COLO668 (cell line): ENCODE results near the gene PROB1.
"Not testable (repeated sequence)": the region's sequence is repeated elsewhere in the genome, so short reads cannot be mapped to it uniquely, and the experiment has no call there.

ENCODE experiments used
- DNase-seq: peaks from one replicate; lab custom pipeline; 2025; ENCODE audit not compliant: unreplicated experiment; lab: John Stamatoyannopoulos, UW

PROB1 gene, protein sequence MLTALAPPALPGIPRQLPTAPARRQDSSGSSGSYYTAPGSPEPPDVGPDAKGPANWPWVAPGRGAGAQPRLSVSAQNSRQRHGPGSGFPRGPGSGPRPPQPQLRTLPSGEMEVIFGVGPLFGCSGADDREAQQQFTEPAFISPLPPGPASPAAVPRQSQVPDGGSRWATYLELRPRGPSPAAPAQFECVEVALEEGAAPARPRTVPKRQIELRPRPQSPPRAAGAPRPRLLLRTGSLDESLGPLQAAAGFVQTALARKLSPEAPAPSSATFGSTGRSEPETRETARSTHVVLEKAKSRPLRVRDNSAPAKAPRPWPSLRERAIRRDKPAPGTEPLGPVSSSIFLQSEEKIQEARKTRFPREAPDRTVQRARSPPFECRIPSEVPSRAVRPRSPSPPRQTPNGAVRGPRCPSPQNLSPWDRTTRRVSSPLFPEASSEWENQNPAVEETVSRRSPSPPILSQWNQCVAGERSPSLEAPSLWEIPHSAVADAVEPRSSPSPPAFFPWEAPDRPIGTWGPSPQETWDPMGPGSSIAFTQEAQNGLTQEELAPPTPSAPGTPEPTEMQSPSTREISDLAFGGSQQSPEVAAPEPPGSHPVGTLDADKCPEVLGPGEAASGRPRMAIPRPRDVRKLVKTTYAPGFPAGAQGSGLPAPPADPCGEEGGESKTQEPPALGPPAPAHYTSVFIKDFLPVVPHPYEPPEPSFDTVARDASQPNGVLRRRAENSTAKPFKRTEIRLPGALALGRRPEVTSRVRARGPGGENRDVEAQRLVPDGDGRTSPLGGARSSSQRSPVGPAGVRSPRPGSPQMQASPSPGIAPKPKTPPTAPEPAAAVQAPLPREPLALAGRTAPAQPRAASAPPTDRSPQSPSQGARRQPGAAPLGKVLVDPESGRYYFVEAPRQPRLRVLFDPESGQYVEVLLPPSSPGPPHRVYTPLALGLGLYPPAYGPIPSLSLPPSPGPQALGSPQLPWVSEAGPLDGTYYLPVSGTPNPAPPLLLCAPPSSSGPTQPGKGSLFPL

DNA sequence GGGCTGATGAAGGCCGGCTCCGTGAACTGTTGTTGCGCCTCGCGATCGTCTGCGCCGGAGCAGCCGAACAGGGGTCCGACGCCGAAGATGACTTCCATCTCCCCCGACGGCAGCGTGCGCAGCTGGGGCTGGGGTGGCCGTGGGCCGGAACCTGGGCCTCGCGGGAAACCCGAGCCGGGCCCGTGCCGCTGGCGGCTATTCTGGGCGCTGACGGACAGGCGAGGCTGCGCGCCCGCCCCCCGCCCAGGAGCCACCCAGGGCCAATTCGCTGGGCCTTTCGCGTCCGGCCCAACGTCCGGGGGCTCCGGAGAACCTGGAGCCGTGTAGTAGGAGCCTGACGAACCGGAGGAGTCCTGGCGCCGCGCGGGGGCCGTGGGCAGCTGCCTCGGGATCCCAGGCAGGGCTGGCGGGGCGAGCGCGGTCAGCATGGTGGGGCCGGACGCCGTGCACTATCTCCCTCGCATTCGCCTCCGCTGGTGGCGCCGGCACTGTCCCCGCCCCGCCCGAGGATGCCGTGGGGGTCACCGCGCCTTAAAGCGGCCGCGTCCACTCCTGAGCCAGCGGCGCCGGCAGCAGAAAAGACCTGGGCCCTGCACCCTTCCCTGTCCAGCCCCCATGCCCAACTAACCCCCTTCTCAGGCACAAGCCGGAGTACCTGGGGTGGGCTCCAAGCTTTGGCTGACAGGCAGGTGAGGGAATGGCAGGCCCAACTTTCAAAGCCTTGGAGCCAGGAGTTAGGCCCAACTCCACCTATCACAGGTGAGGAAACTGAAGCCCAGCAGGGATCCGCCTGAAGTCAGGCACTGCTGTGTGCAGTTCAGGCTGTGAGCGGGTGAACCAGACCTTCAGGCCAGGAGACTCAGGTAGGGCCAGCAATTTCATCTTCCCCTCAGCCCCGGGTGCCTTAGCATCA is at the start of gene PROB1:
PROB1 (minus strand) TSS at position 451 of the 913 bp plus-strand sequence; CDS start at position 428, 23 bp downstream.
- no peak for DNase-seq

DNA sequence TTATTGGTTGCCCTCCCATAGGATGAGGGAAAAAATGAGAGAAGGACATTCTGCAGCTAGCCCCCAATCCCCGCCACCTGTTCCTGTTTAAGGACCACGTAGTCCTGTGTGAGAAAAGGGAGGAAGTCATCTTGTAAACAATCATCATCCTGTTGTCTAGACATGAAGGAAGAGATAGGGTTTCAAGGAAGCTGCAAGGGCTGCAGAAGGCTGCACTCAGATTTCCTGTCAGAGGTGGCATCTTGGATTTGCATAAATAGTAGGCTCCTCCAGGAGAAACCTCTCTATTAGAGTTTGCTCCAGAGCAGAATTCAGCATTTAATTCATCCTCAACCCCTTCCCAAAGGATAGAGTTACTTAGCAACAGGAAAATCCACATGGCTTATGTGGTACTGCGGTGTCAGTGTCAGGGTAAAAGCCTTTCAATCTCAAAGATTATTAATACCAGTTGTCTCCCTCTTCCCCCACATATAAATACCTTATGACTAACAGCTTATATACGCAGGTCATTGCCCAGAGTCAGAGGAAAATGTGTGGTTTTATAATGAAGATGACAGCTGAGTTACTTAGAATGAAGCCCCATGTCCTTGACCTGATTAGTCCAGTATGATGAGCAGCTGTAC is 49.0 kb upstream of the PROB1 start:
- no peak for DNase-seq

DNA sequence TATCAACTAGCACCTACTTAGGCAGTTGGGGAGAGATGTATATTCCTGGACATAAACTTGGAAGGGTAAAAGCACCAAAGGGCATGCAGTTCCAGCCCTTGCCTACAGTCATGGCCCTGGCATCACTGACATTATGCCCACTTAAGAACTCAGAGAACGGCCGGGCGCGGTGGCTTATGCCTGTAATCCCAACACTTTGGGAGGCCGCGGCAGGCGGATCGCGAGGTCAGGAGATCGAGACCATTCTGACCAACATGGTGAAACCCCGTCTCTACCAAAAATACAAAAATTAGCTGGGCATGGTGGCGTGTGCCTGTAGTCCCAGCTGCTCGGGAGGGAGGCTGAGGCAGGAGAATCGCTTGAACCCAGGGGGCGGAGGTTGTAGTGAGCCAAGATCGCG is 45.5 kb upstream of the PROB1 start:
- DNase-seq, result not testable (repeated sequence)

GRCh38 chr5:139439013-139439903 is 44.4 kb upstream of the PROB1 start, which contains the start of gene DNAJC18:
DNAJC18 (minus strand) TSS chr5:139439525; CDS start chr5:139439445, 80 bp downstream.
- peak; percentile 81 for DNase-seq

GRCh38 chr5:139438707-139439012 is 43.8 kb upstream of the PROB1 start:
- DNase-seq, result no peak

GRCh38 chr5:139435676-139436075 is 40.8 kb upstream of the PROB1 start:
- no peak for DNase-seq

DNA sequence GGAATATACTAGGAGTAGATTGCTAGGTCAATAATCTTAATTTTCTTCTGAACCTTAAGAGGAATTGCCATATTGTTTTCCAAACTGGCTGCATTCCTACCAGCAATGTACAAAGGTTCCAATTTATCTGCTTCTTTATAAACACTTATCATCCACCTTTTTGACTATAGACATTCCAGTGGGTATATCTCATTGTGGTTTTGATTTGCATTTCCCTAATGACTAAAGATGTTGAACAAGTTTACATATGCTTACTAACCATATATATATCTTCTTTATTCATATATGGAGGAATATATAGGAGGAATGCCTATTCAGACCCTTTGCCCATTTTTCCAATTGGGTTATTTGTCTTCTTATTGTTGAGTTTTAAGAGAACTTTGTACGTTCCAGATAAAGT is 36.8 kb upstream of the PROB1 start:
- DNase-seq, result no peak

DNA sequence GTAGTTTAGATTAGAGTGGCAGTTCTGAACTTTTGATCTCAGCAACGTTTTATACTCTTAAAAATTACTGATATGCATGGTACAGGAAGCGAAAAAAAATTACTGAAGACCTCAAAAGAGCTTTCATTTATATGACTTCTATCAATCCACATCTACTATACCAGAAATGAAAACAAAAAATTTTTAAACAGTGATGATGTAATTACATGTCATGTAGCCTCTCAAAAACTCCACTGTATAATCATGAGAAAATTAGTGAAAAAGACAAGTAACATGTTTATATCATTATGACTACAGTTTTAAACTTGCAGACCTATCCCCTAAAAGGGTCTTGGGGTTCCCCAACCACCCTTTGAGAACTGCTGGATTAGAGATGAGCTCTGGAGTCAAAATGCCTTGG is 35.1 kb upstream of the PROB1 start:
- no peak for DNase-seq

DNA sequence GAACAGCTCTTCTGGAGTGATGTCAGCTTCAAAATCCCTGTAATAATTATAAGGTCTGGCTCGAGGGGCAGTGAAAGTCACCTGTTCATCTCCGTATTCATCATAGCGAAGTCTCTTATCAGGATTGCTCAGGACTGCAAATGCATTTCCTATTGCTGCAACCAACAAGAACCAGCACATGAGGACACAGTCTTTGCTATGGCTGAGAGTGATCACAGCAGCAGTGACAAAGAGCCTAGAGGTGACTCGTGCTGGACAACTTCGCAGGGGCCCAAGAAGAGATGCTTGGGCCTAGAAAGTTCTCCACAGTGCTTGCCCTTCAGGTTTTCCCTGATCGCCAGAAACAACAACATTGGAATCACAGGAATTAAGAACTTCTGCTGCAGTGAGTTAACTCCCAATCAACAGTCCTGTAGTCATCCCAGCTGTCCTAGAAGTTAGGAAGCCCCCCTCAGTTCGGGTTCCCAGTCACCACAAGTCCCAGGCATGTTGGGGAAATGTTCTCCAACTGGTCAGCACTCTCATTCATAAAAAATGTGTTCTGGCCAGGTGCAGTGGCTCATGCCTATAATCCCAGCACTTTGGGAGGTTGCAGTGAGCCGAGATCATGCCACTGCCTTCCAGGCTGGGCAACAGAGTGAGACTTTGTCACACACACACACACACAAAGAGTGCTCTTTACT is 31.4 kb upstream of the PROB1 start:
- DNase-seq, result no peak

DNA sequence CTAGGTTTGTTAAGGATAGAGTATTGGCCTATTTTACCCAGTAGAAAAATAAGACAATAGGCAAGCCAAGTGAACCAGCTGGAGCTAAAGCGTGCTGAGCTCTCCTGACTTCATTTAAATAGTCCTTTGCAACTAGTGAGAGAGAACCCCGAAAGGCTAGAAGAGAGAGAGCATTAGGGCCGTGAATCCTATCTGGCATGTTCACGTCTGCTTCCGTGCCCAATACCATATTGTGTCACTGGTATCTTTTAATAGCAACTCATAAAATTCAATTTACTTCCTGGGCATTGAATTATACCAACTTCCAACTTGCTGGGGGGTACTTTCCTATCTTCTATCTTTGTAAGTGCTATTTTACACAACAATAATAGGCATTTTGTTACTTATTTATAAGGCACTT is 30.6 kb upstream of the PROB1 start:
- DNase-seq, result no peak

- peak; percentile 17 for DNase-seq
Measured at GRCh38 chr5:139422307-139422893, 27.5 kb upstream of the PROB1 start.

- DNase-seq, result no peak
Measured at GRCh38 chr5:139419226-139420192, 24.6 kb upstream of the PROB1 start.

DNA sequence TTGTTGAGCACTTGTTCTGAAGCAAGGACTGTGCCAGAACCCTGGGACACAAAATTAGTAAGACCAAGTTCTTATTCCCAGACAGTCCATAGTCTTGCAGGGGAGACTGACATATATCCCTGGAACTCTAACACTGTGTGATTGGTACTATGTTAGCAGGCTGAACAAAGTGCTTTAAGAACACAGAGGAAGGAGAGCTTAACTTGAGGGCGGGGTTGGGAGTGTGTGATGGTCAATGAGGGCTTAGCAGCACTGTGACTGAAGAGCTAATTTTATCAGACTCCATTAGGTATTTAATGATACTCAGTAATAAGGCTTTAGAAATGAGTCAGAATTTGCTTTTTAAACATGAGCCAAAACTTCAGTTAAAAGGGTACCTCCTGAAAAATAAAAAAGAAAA is 23.9 kb upstream of the PROB1 start:
- DNase-seq, result no peak

DNA sequence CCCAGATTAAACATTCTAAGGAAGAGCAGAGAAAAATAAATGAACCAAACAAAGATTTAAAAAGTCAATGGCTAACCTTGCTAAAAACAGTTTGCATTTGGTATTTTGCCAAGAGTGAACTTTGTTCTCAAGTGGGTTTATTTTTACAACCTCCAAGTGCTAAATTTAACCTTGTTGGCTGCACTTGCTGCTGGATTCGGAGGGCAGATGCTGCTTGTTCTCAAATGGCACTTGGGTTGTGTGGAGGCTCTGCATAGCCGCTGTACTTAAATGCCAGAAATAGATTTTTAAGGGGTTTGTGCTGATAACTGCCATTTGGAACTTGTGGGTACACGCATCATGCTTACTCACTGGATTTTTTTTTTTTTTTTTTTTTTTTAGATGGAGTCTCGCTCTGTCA is 22.3 kb upstream of the PROB1 start:
- no peak for DNase-seq

DNA sequence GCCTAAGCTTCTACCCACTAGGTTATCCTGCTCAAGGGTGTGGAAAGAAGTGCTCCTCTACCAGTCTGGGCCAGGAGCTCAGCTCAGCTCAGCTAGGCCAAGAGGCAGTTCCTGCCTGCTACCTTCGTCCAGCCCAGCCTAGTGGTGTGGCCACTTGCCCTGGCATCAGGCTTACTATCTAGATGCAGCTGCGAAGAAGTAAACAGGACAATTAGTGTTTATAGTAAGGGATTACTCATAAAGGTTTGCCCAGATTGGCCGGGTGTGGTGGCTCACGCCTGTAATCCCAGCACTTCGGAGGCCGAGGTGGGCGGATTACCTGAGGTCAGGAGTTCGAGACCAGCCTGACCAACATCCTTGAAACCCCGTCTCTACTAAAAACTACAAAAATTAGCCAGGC is 21.7 kb upstream of the PROB1 start:
- DNase-seq, result no peak

DNA sequence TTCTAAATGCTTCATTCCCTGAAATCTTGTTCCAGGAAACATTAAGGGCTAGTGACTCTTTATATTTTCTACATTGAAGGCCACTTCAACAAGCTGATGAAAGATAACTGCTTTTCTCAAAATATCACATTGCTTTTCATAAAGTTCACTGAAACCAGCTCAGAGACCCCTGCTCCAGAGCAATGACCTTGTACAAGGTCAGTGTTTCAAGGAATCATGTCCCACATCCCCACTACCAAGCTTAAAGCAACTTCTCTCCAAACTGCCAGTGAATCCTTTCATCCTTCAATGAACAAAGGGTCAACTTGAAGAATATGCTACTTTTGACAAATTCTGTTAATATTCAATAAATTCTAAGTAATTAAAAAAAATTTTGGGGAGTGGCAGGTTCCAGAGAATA is 21.0 kb upstream of the PROB1 start:
- no peak for DNase-seq

DNA sequence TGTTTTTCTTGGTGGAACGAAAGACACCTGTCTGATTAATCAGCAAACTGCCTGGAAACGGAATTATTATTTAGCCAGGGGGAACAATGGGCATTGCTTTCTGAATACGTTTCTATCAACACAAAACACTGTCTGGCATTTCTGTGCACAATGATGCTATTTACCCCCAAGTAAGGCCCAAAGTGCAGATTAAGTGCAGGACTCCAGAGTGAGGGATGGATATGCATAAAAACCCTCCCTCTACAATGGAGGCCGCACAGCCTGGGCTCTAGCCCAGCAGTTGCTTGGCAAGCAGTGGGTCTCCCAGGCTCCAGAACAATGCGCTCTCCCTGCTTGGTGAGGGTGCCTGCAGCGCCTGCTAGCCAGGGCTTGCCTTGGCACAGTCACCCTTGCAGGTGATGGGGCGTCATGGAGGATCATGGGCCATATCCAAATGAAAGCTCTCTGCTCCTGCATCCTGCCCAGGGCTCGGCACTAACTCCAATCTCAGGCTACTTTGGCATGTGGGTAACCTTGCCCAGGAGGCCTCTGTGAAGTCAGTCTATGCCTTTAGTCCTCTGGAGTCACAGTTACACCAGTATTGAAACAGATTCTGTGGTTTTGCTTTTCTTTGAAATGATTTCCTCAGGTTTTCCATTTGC is 20.4 kb upstream of the PROB1 start:
- no peak for DNase-seq
